HepG2 (cell line): Measurements from ENCODE around the gene TTC6. TPM values are rescaled to one million over a fixed set of nuclear protein-coding genes. Genes with fewer than 3 reads are reported as not detected.
A peak's percentile ranks its signal among the peaks of the same experiment; 100 is the strongest.

ENCODE experiments used
- AGO1 ChIP-seq: fragments of 200-400 bp; formaldehyde crosslinking; IDR thresholded peaks from 2 replicates; pipeline ENCODE4 v1.6.1; 2017; ENCODE audit warnings: mild to moderate bottlenecking, low read depth, low read length, moderate library complexity; ENCODE audit not compliant: poor library complexity, severe bottlenecking
- MAF1 ChIP-seq: sonication (generic); formaldehyde crosslinking; IDR thresholded peaks from 2 replicates; pipeline ENCODE4 v1.5.0; 2020; ENCODE audit warnings: missing genetic modification reagents, borderline replicate concordance
- PITX1 ChIP-seq: sonication (generic); formaldehyde crosslinking; IDR thresholded peaks from 2 replicates; pipeline ENCODE4 v1.5.1; 2020; ENCODE audit warnings: mild to moderate bottlenecking, missing genetic modification reagents
- RBM22 ChIP-seq: fragments of 200-400 bp; formaldehyde crosslinking; optimal IDR thresholded peaks from 2 replicates; pipeline ENCODE3; 2017; ENCODE audit warnings: mild to moderate bottlenecking, low read length, moderate library complexity
- TBX2 ChIP-seq: sonication (generic); formaldehyde crosslinking; IDR thresholded peaks from 2 replicates; pipeline ENCODE4 v1.5.0; 2020; ENCODE audit warnings: missing genetic modification reagents, mild to moderate bottlenecking, borderline replicate concordance
- ZNF333 ChIP-seq: sonication (generic); formaldehyde crosslinking; IDR thresholded peaks from 2 replicates; pipeline ENCODE4 v1.4.0; 2020; ENCODE audit warnings: mild to moderate bottlenecking, missing genetic modification reagents, borderline replicate concordance
- ZNF558 ChIP-seq: sonication (generic); formaldehyde crosslinking; IDR thresholded peaks from 2 replicates; pipeline ENCODE4 v1.9.0; 2022; ENCODE audit warnings: mild to moderate bottlenecking, missing genetic modification reagents, borderline replicate concordance
- ZNF674 ChIP-seq: sonication (generic); formaldehyde crosslinking; IDR thresholded peaks from 2 replicates; pipeline ENCODE4 v1.5.0; 2020; ENCODE audit warnings: low read depth, mild to moderate bottlenecking, missing genetic modification reagents
- ZNF766 ChIP-seq: sonication (generic); formaldehyde crosslinking; IDR thresholded peaks from 2 replicates; pipeline ENCODE4 v1.5.0; 2020; ENCODE audit warnings: missing genetic modification reagents, borderline replicate concordance
- polyA plus RNA-seq, 8 experiments: library from polyadenylated mRNA; depleted of rRNA in 3 of 8; stranded (reverse) in 7 of 8; unstranded in 1 of 8; fragments of >200 nt; fragmentation: Illumina TruSeq in 4 of 8; extraction: Trizol in 4 of 8; gene quantifications; 2 replicates each; pipeline versions ENCODE4 v1.2.1 to v1.2.3, GENCODE V29; 2011 to 2016; ENCODE audit warnings: low read depth in 4 of 8, missing spikeins in 1 of 8, mixed read lengths in 1 of 8; ENCODE audit not compliant: insufficient read depth in 1 of 8
- total RNA-seq, 5 experiments: library from RNA; depleted of rRNA; stranded (reverse); fragments of >200 nt; fragmentation: Illumina TruSeq; extraction: Trizol; gene quantifications; 2 replicates each; pipeline ENCODE4 v1.2.3, GENCODE V29; 2016; ENCODE audit warnings: low read depth in 1 of 5
- TF ChIP-seq, protein P1 (sequence below): sonication (generic); formaldehyde crosslinking; IDR thresholded peaks from 2 replicates; pipeline ENCODE4 v1.4.0; 2020; ENCODE audit warnings: missing genetic modification reagents, borderline replicate concordance
- TF ChIP-seq, protein P2 (sequence below): IDR thresholded peaks from 2 replicates; pipeline ENCODE4 v1.6.1; 2016; ENCODE audit warnings: missing compliant biosample characterization, missing genetic modification reagents, borderline replicate concordance
- TF ChIP-seq, protein P3 (sequence below), 2 experiments: sonication (generic) in 1 of 2; formaldehyde crosslinking in 1 of 2; IDR thresholded peaks; 2 replicates each; pipeline versions ENCODE4 v1.4.0 to v1.6.1; 2018 to 2020; ENCODE audit warnings: missing genetic modification reagents in 2 of 2, borderline replicate concordance in 1 of 2, low read depth in 1 of 2, mild to moderate bottlenecking in 1 of 2, missing biosample characterization in 1 of 2
- TF ChIP-seq, protein P4 (sequence below): sonication (generic); formaldehyde crosslinking; IDR thresholded peaks from 2 replicates; pipeline ENCODE4 v1.5.0; 2020; ENCODE audit warnings: missing genetic modification reagents
- TF ChIP-seq, protein P5 (sequence below): sonication (generic); formaldehyde crosslinking; IDR thresholded peaks from 2 replicates; pipeline ENCODE4 v1.4.0; 2020; ENCODE audit warnings: mild to moderate bottlenecking, low read depth, missing genetic modification reagents

Gene TTC6
- total and polyA plus RNA-seq, 2 of the 13 experiments (the other 11 are each of a cell fraction or from before 2014, with no cell fraction given): 9.3 to 27.4 TPM

DNA sequence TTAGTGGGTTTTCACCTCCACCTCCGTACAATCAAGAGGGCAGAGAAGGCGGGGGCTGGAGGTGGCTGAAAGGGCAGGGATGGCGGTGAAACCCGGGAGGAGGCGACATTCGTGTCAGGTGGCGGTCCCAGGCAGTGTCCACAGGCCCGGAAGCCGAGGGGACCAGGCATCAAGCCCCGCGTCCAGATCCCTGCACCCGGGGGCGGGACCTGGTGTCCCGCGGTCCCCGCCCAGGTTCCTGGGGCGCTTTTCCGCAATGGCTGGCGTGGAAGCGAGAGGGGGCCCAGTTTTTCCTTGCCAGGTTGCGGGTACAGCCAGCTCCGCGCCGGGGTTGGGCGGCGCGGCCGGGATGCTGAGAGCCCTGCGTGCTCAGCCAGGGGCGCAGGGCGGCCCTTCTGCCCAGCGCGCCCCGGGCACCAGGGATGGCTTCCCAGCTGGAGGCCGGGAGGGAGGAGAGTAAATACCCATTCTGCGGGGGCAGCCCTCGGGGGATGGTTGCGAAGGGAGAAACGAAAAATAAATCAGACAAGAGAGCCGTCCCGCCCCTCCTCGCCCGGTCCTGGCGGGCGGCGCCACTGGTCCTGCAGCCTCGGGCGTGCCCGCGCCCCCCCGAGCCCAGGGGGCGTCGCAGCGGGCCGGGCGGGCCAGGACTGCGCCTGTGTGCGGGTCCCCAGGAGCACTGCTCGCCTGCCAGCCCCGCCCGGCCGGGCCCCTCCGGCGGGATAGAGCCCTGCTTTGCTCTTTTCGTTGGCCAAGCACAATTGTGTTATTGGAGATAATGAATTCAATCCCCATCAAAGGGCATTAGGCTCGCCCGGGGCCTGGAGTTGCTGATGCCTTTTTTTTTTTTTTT lies 11.8 kb upstream of the TTC6 start (continued):
- TF ChIP-seq, protein P1, sequence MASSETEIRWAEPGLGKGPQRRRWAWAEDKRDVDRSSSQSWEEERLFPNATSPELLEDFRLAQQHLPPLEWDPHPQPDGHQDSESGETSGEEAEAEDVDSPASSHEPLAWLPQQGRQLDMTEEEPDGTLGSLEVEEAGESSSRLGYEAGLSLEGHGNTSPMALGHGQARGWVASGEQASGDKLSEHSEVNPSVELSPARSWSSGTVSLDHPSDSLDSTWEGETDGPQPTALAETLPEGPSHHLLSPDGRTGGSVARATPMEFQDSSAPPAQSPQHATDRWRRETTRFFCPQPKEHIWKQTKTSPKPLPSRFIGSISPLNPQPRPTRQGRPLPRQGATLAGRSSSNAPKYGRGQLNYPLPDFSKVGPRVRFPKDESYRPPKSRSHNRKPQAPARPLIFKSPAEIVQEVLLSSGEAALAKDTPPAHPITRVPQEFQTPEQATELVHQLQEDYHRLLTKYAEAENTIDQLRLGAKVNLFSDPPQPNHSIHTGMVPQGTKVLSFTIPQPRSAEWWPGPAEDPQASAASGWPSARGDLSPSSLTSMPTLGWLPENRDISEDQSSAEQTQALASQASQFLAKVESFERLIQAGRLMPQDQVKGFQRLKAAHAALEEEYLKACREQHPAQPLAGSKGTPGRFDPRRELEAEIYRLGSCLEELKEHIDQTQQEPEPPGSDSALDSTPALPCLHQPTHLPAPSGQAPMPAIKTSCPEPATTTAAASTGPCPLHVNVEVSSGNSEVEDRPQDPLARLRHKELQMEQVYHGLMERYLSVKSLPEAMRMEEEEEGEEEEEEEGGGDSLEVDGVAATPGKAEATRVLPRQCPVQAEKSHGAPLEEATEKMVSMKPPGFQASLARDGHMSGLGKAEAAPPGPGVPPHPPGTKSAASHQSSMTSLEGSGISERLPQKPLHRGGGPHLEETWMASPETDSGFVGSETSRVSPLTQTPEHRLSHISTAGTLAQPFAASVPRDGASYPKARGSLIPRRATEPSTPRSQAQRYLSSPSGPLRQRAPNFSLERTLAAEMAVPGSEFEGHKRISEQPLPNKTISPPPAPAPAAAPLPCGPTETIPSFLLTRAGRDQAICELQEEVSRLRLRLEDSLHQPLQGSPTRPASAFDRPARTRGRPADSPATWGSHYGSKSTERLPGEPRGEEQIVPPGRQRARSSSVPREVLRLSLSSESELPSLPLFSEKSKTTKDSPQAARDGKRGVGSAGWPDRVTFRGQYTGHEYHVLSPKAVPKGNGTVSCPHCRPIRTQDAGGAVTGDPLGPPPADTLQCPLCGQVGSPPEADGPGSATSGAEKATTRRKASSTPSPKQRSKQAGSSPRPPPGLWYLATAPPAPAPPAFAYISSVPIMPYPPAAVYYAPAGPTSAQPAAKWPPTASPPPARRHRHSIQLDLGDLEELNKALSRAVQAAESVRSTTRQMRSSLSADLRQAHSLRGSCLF (CRISPR knock-in tag): no peak
- TF ChIP-seq, protein P2, sequence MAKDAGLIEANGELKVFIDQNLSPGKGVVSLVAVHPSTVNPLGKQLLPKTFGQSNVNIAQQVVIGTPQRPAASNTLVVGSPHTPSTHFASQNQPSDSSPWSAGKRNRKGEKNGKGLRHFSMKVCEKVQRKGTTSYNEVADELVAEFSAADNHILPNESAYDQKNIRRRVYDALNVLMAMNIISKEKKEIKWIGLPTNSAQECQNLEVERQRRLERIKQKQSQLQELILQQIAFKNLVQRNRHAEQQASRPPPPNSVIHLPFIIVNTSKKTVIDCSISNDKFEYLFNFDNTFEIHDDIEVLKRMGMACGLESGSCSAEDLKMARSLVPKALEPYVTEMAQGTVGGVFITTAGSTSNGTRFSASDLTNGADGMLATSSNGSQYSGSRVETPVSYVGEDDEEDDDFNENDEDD: 0 out of 2 replicates have a peak, but pooled peaks have one; percentile 3
- TF ChIP-seq TBX2 (CRISPR knock-in tag) (peak; percentile 49; the same call in 1 of the 2 replicates), ZNF766 (CRISPR knock-in tag) (peak; percentile 75; the same call in 1 of the 2 replicates), MAF1 (CRISPR knock-in tag) (0 out of 2 replicates have a peak, but pooled peaks have one; percentile 17), ZNF333 (CRISPR knock-in tag) (peak; percentile 58; the same call in 1 of the 2 replicates), RBM22 (peak; percentile 23), ZNF674 (CRISPR knock-in tag) (peak; percentile 84; the same call in 1 of the 2 replicates), PITX1 (CRISPR knock-in tag) (no peak; the same call in 1 of the 2 replicates), AGO1 (peak; percentile 48), ZNF558 (CRISPR knock-in tag) (peak; percentile 70; the same call in 1 of the 2 replicates)
- TF ChIP-seq, protein P3, sequence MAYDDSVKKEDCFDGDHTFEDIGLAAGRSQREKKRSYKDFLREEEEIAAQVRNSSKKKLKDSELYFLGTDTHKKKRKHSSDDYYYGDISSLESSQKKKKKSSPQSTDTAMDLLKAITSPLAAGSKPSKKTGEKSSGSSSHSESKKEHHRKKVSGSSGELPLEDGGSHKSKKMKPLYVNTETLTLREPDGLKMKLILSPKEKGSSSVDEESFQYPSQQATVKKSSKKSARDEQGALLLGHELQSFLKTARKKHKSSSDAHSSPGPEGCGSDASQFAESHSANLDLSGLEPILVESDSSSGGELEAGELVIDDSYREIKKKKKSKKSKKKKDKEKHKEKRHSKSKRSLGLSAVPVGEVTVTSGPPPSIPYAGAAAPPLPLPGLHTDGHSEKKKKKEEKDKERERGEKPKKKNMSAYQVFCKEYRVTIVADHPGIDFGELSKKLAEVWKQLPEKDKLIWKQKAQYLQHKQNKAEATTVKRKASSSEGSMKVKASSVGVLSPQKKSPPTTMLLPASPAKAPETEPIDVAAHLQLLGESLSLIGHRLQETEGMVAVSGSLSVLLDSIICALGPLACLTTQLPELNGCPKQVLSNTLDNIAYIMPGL (CRISPR knock-in tag; IDR thresholded peaks at IDR 0.05; ENCODE audit: borderline replicate concordance in 1 of 2, low read depth in 1 of 2): peak in 1 of 2 experiments; percentile 16; a peak in 2 of 4 replicates
- TF ChIP-seq, protein P4, sequence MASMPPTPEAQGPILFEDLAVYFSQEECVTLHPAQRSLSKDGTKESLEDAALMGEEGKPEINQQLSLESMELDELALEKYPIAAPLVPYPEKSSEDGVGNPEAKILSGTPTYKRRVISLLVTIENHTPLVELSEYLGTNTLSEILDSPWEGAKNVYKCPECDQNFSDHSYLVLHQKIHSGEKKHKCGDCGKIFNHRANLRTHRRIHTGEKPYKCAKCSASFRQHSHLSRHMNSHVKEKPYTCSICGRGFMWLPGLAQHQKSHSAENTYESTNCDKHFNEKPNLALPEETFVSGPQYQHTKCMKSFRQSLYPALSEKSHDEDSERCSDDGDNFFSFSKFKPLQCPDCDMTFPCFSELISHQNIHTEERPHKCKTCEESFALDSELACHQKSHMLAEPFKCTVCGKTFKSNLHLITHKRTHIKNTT (CRISPR knock-in tag): no peak
- TF ChIP-seq, protein P5, sequence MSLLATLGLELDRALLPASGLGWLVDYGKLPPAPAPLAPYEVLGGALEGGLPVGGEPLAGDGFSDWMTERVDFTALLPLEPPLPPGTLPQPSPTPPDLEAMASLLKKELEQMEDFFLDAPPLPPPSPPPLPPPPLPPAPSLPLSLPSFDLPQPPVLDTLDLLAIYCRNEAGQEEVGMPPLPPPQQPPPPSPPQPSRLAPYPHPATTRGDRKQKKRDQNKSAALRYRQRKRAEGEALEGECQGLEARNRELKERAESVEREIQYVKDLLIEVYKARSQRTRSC (CRISPR knock-in tag): 0 out of 2 replicates have a peak, but pooled peaks have one; percentile 26
